Measurements from ENCODE around the gene RHOF. TPM values are rescaled to one million over a fixed set of nuclear protein-coding genes. Genes with fewer than 3 reads are reported as not detected.
A peak's percentile ranks its signal among the peaks of the same experiment; 100 is the strongest.
"Not testable (repeated sequence)": the region's sequence is repeated elsewhere in the genome, so short reads cannot be mapped to it uniquely, and the experiment has no call there.

The RHOF gene
- total RNA-seq, 1 experiment from 2014 or later: 19.1 TPM

- peak; percentile 79 for DNase-seq (ENCODE audit: low read depth)
Measured at GRCh38 chr12:121776190-121777098, 17.0 kb downstream of the RHOF start.

GRCh38 chr12:121775501-121775900, 18.0 kb downstream of the RHOF start:
- DNase-seq (ENCODE audit: low read depth): no peak

GRCh38 chr12:121774968-121775474, 18.5 kb downstream of the RHOF start:
- no peak for DNase-seq (ENCODE audit: low read depth)

- peak; percentile 83 for DNase-seq (ENCODE audit: low read depth)
Measured at GRCh38 chr12:121773011-121773777, 20.3 kb downstream of the RHOF start.

GRCh38 chr12:121770813-121771625, 22.5 kb downstream of the RHOF start:
- no peak for DNase-seq (ENCODE audit: low read depth)

GRCh38 chr12:121770388-121770787, 23.1 kb downstream of the RHOF start:
- DNase-seq (ENCODE audit: low read depth): no peak

- DNase-seq (ENCODE audit: low read depth): no peak
Measured at GRCh38 chr12:121769831-121770301, 23.6 kb downstream of the RHOF start.

- no peak for DNase-seq (ENCODE audit: low read depth)
Measured at GRCh38 chr12:121769297-121769830, 24.1 kb downstream of the RHOF start.

GRCh38 chr12:121767525-121768016, 25.9 kb downstream of the RHOF start:
- peak; percentile 77 for DNase-seq (ENCODE audit: low read depth)

GRCh38 chr12:121766290-121767039, 27.0 kb downstream of the RHOF start:
- DNase-seq (ENCODE audit: low read depth): no peak

- peak; percentile 91 for DNase-seq (ENCODE audit: low read depth)
Measured at GRCh38 chr12:121765573-121765972, 27.9 kb downstream of the RHOF start.

GRCh38 chr12:121764808-121765207, 28.7 kb downstream of the RHOF start:
- DNase-seq (ENCODE audit: low read depth): no peak

GRCh38 chr12:121762269-121762668, 31.2 kb downstream of the RHOF start:
- no peak for DNase-seq (ENCODE audit: low read depth)

- DNase-seq (ENCODE audit: low read depth): not testable (repeated sequence)
Measured at GRCh38 chr12:121758536-121758935, 35.0 kb downstream of the RHOF start.

GRCh38 chr12:121755591-121755990, 37.9 kb downstream of the RHOF start:
- DNase-seq (ENCODE audit: low read depth): no peak

GRCh38 chr12:121754836-121755235, 38.7 kb downstream of the RHOF start:
- DNase-seq (ENCODE audit: low read depth): no peak

GRCh38 chr12:121753844-121754264, 39.6 kb downstream of the RHOF start:
- DNase-seq (ENCODE audit: low read depth): no peak

GRCh38 chr12:121751749-121752351, 41.6 kb downstream of the RHOF start:
- no peak for DNase-seq (ENCODE audit: low read depth)

GRCh38 chr12:121751034-121751433, 42.5 kb downstream of the RHOF start:
- DNase-seq (ENCODE audit: low read depth): no peak

- DNase-seq (ENCODE audit: low read depth): no peak
Measured at GRCh38 chr12:121750507-121750955, 43.0 kb downstream of the RHOF start.

All from Daoy (cell line).